ENCODE measurements around the gene SLC9B1.

DNA sequence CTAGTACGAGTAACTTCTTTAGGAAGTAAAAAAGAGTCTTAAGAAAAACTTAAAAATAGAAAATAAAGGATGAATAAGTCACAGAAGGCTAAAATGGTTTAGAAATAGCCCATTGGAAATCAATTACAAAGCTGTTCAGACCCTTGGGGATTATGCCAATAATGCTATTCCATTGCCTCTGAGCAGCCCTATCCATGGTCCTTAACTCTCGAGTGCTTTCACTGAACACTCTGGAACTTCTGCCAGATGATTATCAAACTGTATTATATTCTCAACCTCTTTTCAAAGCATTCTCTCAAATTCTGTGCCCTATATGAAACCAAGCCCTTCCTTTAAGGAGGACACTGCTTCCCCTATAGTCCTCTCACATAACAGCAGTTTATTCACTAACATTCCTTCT, 17.0 kb downstream of the SLC9B1 start:
- no peak for TF ChIP-seq POLR2A (IDR thresholded peaks at IDR 0.05; ENCODE audit: control extremely low read depth in 1 of 2, low read depth in 2 of 2, low read length in 2 of 2)
- TF ChIP-seq YY1 (IDR thresholded peaks at IDR 0.05; ENCODE audit: low read depth, low read length), result no peak
- TF ChIP-seq, protein P1, sequence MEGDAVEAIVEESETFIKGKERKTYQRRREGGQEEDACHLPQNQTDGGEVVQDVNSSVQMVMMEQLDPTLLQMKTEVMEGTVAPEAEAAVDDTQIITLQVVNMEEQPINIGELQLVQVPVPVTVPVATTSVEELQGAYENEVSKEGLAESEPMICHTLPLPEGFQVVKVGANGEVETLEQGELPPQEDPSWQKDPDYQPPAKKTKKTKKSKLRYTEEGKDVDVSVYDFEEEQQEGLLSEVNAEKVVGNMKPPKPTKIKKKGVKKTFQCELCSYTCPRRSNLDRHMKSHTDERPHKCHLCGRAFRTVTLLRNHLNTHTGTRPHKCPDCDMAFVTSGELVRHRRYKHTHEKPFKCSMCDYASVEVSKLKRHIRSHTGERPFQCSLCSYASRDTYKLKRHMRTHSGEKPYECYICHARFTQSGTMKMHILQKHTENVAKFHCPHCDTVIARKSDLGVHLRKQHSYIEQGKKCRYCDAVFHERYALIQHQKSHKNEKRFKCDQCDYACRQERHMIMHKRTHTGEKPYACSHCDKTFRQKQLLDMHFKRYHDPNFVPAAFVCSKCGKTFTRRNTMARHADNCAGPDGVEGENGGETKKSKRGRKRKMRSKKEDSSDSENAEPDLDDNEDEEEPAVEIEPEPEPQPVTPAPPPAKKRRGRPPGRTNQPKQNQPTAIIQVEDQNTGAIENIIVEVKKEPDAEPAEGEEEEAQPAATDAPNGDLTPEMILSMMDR (IDR thresholded peaks at IDR 0.05; ENCODE audit: control extremely low read depth in 1 of 3, insufficient read depth in 1 of 3, low read depth in 1 of 3, low read length in 3 of 3), result no peak
- no peak for TF ChIP-seq ZNF274 (IDR thresholded peaks at IDR 0.05; ENCODE audit: borderline replicate concordance, extremely low read depth, low read length)
- TF ChIP-seq RNF2 (IDR thresholded peaks at IDR 0.05; ENCODE audit: borderline replicate concordance, low read depth, low read length, missing control alignments, poor library complexity, severe bottlenecking), result no peak
- TF ChIP-seq FOSL1 (IDR thresholded peaks at IDR 0.05; ENCODE audit: insufficient read depth, low read depth, low read length), result no peak
- no peak for TF ChIP-seq CREB1 (IDR thresholded peaks at IDR 0.05)
- TF ChIP-seq, protein P2, sequence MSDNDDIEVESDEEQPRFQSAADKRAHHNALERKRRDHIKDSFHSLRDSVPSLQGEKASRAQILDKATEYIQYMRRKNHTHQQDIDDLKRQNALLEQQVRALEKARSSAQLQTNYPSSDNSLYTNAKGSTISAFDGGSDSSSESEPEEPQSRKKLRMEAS (IDR thresholded peaks at IDR 0.05), result no peak
- no peak for TF ChIP-seq EGR1 (IDR thresholded peaks at IDR 0.05; ENCODE audit: borderline replicate concordance, low read depth, low read length)
- no peak for TF ChIP-seq GABPA (IDR thresholded peaks at IDR 0.05; ENCODE audit: borderline replicate concordance, insufficient read depth, low read length)
- no peak for TF ChIP-seq BACH1 (IDR thresholded peaks at IDR 0.05; ENCODE audit: low read length)
- no peak for TF ChIP-seq TBP (IDR thresholded peaks at IDR 0.05; ENCODE audit: low read depth, low read length)
- TF ChIP-seq RFX5 (IDR thresholded peaks at IDR 0.05; ENCODE audit: borderline replicate concordance, low read depth, low read length), result no peak
- TF ChIP-seq HDAC2 (IDR thresholded peaks at IDR 0.05; ENCODE audit: borderline replicate concordance in 1 of 2, low read depth in 2 of 2, low read length in 2 of 2), result no peak

Data from H1 (cell line).